ENCODE results near the gene LMF1. TPM values are rescaled to one million over a fixed set of nuclear protein-coding genes. Genes with fewer than 3 reads are reported as not detected.

Gene LMF1
- polyA plus RNA-seq, 1 donor (not counting 4 experiments of a cell fraction or from before 2014, with no cell fraction given) = 3.1 TPM

GRCh38 chr16:853981-854807 is 116.6 kb downstream of the LMF1 start:
- dilution Hi-C loops (cut with MboI; ENCODE audit: extremely low pct_ligation_motif_present, low sequenced_read_pairs) = no loop called here
- Histone ChIP-seq H2AFZ (ENCODE audit: control insufficient read depth, low read length) (no peak overlapping the region), H3K4me3 (ENCODE audit: control insufficient read depth in 2 of 3, extremely low read depth in 1 of 3, insufficient read depth in 2 of 3, low read depth in 1 of 3, low read length in 3 of 3) (no peak overlapping the region), H3K9ac (ENCODE audit: control insufficient read depth, extremely low read depth, insufficient read depth, low read length) (no peak overlapping the region), H4K20me1 (ENCODE audit: control insufficient read depth, extremely low read depth, insufficient read depth, low read length) (no peaks in the 10 kb centered on the region), H3K9me3 (ENCODE audit: control insufficient read depth, low read depth, low read length) (peaks cover 24% of the 10 kb centered on the region), H3K4me1 (ENCODE audit: control insufficient read depth, extremely low read depth, insufficient read depth, low read length) (no peaks in the 10 kb centered on the region), H3K27ac (ENCODE audit: control insufficient read depth, insufficient read depth, low read length) (no peak overlapping the region), H3K27me3 (ENCODE audit: control insufficient read depth, extremely low read depth, insufficient read depth, low read length) (no peaks in the 10 kb centered on the region), H3K79me2 (ENCODE audit: control insufficient read depth, insufficient read depth, low read length) (no peaks in the 10 kb centered on the region), H3K4me2 (ENCODE audit: control insufficient read depth, extremely low read depth, insufficient read depth, low read depth, low read length) (no peak overlapping the region), H3K9me1 (ENCODE audit: control insufficient read depth, extremely low read depth, insufficient read depth, low read length) (no peaks in the 10 kb centered on the region), H3K36me3 (ENCODE audit: control insufficient read depth in 2 of 2, extremely low read depth in 1 of 2, insufficient read depth in 2 of 2, low read length in 2 of 2) (no peaks in the 10 kb centered on the region)
- no peak for DNase-seq (ENCODE audit: low read depth, low spot score)
- FAIRE-seq = no peak
- TF ChIP-seq EZH2 (IDR thresholded peaks at IDR 0.05; ENCODE audit: low read length) = no peak
- no peak for TF ChIP-seq CTCF (optimal IDR thresholded peaks at IDR 0.05 in 1 of 3, IDR thresholded peaks at IDR 0.05 in 1 of 3, conservative IDR thresholded peaks at IDR 0.05 in 1 of 3; ENCODE audit: extremely low read depth in 1 of 3, insufficient read depth in 2 of 3, low read length in 3 of 3)

- H3K9me1 ChIP-seq (ENCODE audit: control insufficient read depth, extremely low read depth, insufficient read depth, low read length) = no peaks in the 10 kb centered on the region
- H3K79me2 ChIP-seq (ENCODE audit: control insufficient read depth, insufficient read depth, low read length) = no peaks in the 10 kb centered on the region
- H3K9ac ChIP-seq (ENCODE audit: control insufficient read depth, extremely low read depth, insufficient read depth, low read length) = no peak overlapping the region
- H3K36me3 ChIP-seq (ENCODE audit: control insufficient read depth in 2 of 2, extremely low read depth in 1 of 2, insufficient read depth in 2 of 2, low read length in 2 of 2) = no peaks in the 10 kb centered on the region
- H3K9me3 ChIP-seq (ENCODE audit: control insufficient read depth, low read depth, low read length) = peaks cover 27% of the 10 kb centered on the region
- no peak for DNase-seq (ENCODE audit: low read depth, low spot score)
- H3K27ac ChIP-seq (ENCODE audit: control insufficient read depth, insufficient read depth, low read length) = no peak overlapping the region
- no peaks in the 10 kb centered on the region for H3K27me3 ChIP-seq (ENCODE audit: control insufficient read depth, extremely low read depth, insufficient read depth, low read length)
- dilution Hi-C loops (cut with MboI; ENCODE audit: extremely low pct_ligation_motif_present, low sequenced_read_pairs) = no loop called here
- H3K4me3 ChIP-seq (ENCODE audit: control insufficient read depth in 2 of 3, extremely low read depth in 1 of 3, insufficient read depth in 2 of 3, low read depth in 1 of 3, low read length in 3 of 3) = no peak overlapping the region
- H2AFZ ChIP-seq (ENCODE audit: control insufficient read depth, low read length) = no peak overlapping the region
- H4K20me1 ChIP-seq (ENCODE audit: control insufficient read depth, extremely low read depth, insufficient read depth, low read length) = no peaks in the 10 kb centered on the region
- no peaks in the 10 kb centered on the region for H3K4me1 ChIP-seq (ENCODE audit: control insufficient read depth, extremely low read depth, insufficient read depth, low read length)
- no peak overlapping the region for H3K4me2 ChIP-seq (ENCODE audit: control insufficient read depth, extremely low read depth, insufficient read depth, low read depth, low read length)
- FAIRE-seq = no peak
- TF ChIP-seq CTCF (optimal IDR thresholded peaks at IDR 0.05 in 1 of 3, IDR thresholded peaks at IDR 0.05 in 1 of 3, conservative IDR thresholded peaks at IDR 0.05 in 1 of 3; ENCODE audit: extremely low read depth in 1 of 3, insufficient read depth in 2 of 3, low read length in 3 of 3) = no peak
- no peak for TF ChIP-seq EZH2 (IDR thresholded peaks at IDR 0.05; ENCODE audit: low read length)
These were observed 117.5 kb downstream of the LMF1 start for GRCh38 chr16:853306-853705.

Measured in keratinocyte (primary cell).